HTERT RPE-1 (cell line): ENCODE results near the gene MKS1.

Experiments
- in situ Hi-C: fragments of 300-500 bp; cut with MboI; formaldehyde crosslinking; loops from 4 replicates; pipeline ENCODE4 v1.14.3; 2020; ENCODE audit warnings: low sequenced_read_pairs

MKS1 gene

DNA sequence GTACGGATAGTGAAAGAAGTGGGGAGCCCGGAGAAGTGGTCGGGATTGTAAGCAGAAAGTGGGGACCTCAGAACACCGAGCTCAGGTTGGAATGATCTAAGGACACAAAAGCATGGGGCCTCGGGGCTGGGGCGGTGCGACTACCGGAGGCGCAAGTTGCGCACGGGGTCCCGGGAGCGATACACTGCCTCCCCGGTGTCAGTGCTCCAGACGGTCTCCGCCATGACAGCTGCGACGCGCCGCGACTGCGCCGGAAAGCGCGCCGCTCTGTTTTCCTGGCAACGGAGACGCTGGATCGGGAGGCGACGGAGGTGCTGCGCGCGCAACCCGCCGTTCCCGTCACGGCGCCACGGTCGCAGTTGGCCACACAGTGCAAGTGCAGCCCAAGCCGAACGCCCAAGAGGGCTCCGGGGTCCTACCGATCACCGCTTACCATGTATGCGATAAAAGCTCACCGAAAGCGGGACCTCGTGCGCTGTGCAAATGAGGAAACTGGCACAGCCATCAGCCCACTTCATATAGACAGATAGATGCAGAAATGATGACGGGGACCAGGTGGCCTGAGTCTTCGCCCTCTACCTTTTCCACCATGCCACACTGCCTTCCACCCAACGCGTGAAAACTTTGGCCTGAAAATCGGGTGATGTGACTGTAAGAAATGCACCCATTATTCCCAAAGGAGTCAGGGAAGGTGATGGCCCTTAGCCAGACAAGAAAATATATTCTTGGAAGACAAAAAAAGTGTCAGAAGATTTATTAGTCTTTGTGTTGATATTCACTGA lies at the start of gene MKS1:
TSS of gene MKS1 (minus strand) at position 249 of the 782 bp plus-strand sequence. CDS start at position 224, 25 bp downstream.
- in situ Hi-C loops = no loop called here

DNA sequence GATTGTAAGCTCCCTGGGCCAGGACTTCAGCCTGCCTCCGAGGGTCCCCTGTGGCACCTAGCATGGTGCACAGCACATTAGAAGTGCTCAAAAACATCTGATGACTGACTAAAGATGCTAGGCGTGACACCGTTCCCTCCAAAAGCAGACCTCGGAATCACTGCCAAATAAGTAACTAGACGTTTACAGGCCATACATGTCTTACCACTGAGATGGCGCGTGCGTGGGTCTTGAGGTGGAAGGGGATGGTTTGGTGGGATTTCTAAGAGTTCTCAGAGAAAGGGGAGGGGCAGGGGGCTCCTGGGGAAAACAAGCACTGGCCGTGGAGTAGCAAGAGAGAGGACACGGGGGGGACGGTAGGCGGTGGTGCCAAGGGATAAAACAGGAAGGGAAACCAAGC lies 49.3 kb upstream of the MKS1 start:
- in situ Hi-C loops = no loop called here

DNA sequence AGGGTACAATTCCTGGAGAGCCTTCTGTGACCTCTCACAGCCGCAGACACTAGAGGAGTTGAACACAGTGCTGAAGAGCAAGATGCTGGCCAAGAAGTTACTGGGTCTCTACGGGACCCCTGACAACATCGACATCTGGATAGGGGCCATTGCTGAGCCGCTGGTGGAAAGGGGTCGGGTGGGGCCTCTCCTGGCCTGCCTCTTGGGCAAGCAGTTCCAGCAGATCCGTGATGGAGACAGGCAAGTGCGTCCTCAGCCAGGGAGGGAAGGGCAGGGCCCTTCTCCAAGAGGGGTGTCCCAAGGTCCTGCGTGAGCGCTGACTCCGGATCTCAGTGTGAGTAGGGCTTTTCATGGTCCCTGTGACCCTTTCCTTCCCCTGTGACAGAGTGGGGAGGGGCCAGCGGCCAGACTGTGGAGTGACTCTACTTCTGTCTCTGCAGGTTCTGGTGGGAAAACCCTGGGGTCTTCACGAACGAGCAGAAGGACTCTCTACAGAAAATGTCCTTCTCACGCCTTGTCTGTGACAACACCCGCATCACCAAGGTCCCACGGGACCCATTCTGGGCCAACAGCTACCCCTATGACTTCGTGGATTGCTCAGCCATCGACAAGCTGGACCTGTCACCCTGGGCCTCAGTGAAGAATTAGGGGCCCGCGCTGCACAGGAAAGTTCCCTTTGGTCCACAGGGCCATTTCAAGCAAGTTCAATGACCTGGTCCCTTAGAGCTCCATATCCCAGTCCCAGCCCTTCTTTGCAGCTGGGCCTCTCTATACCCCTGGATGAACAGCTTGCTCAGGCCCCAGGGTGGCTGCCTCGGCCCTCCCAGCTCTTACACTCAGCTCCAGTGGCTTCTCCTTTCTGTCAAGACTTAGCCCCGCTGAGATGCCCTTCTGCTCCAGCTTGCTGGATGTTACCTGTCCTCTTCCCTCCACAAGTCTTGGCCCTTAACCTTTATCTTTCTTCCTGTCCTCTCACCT lies 48.6 kb upstream of the MKS1 start:
- in situ Hi-C loops = no loop called here

DNA sequence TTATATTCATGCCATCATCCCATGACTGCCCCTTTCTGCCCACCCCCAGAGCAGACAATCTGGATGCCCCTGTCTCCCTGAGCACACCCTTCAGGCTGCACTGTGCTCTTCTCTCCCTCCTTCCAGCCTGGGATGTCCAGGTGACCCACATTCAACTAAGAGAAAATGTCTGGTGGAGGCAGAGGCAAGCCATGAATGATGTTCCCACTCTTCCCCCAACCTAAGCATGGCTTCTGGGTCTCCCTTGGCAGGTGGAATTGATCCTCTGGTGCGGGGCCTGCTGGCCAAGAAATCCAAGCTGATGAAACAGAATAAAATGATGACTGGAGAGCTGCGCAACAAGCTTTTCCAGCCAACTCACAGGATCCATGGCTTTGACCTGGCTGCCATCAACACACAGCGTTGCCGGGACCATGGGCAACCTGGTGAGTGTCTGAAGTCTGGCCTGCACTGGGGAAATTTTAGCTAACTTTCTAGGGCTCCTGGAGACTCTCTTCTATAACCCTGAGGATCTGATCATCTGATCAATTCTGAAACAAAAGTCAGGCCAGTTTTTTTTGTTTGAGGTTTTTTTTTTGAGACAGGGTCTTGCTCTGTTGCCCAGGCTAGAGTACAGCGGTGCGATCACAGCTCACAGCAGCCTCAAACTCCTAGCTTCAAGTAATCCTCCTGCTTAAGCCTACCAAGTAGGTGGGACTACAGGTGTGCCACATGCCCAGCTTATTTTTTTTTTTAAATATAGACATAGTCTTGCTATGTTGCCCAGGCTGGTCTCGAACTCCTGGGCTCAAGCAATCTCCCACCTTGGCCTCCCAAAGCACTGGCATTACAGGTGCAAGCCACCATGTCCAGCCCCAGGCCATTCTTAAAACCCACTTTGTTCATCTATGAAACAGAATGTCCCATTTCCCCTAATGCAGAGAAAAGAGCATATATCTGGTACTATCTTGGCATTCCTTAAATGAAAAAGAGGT lies 47.1 kb upstream of the MKS1 start:
- in situ Hi-C loops = no loop called here

DNA sequence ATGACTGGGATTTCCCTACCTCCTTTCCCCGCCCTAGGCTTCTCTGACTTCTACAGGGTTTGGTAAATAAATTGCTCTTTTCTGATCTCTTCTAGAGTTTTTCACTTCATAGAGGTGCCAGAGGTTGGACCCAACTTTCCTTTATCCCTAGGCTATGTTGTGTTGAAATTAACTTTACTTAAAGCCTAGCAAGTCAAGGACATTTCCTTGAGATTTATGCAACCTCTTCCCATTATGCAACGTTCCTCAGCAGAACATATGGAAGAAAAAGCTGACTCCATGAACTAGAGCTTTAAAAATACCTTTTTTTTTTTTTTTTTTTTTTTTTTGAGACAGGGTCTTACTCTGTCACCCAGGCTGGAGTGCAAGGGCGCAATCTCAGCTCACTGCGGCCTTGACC lies 46.2 kb upstream of the MKS1 start:
- in situ Hi-C loops = no loop called here

DNA sequence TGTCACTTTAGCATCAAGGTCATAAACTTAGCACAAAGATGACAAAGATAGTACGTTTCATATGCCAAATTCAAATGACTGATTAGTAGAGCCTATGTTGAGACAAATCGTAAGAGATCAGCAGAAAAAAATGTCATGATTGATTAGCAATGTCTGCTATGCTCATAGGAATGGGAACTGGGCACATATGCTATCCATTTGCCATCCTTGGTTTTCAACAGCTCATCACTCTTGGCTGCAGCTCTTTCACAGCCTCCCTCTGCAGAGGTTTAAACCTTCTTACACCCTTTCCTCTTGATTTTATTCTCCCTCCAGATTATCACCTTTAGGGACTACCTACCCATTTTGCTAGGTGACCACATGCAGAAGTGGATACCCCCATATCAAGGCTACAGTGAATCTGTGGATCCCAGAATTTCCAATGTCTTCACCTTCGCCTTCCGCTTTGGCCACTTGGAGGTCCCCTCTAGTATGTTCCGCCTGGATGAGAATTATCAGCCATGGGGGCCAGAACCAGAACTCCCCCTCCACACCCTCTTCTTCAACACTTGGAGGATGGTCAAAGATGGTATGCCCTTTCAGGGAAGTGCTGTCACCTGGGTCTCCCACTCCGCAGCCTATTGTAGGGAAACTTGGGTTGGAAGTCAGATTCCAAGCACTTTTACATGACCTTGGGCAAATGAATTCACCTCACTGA lies 45.5 kb upstream of the MKS1 start:
- in situ Hi-C loops = no loop called here

DNA sequence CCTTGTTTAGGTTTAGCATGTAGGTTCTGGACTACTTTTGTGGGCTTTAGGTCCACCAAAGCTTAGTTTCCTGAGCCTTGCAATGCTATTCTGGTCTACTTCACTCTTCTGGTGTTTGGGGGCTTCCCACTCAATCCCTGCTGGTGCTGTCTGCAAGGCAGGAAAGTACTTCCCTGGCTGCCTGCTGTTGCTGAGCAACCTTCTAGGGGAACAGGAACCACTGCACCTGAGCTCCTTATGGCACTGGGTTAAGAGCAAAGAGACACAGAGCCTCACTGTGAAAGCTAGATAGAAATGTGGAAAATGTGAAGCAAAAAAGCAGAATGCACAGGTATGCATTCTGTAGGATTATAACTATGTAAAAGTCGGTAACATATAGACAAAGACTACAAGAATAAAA lies 44.7 kb upstream of the MKS1 start:
- in situ Hi-C loops = no loop called here

DNA sequence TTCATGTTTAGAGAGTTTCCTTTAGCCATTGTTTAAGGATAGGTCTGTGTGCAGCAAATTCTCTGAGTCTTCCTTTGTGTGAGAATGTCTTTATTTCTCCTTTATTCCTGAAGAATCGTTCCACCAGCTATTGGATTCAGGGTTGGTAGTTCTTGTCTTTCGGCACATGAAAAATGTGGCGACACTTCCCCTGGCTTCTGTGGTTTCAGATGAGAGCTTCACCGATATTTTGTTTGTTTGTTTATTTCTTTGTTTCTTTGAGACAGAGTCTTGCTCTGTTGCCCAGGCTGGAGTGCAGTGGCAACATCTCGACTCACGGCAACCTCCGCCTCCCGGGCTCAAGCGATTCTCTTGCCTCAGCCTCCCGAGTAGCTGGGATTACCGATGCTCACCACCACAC lies 43.1 kb upstream of the MKS1 start:
- in situ Hi-C loops = no loop called here

DNA sequence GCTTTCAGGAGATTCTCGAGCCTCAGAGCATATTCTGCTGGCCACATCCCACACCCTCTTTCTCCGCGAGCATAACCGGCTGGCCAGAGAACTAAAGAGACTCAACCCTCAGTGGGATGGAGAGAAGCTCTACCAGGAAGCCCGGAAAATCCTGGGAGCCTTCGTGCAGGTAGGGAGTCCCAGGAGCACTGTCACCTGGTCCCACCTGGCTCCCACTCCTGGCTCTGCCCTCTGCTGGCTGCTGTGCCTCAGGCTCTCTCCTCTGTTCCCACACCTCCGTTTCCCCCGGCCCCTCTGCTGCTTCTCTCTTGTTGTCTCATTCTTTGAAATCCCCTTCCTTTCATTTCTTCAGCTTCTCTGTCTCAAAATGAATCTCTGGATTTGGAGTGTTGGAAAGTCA lies 35.7 kb upstream of the MKS1 start:
- in situ Hi-C loops = no loop called here

DNA sequence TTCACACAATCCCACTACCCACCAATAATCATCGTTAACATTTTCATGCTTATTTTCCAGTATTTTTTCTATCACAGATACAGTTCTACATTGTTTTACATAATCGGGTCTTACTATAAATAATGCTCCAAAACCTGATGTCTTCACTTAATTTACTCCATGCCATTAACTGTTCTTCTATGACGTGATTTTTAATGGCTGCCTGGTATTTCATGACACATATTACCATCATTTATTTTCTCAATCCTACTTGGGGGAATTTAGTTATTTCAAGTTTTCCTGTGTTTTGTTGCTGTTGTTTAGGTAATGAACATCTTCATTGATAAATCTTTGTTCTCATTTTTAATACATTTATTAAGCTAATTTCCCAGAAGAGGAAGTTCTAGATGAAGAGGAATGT lies 34.0 kb upstream of the MKS1 start:
- in situ Hi-C loops = no loop called here

DNA sequence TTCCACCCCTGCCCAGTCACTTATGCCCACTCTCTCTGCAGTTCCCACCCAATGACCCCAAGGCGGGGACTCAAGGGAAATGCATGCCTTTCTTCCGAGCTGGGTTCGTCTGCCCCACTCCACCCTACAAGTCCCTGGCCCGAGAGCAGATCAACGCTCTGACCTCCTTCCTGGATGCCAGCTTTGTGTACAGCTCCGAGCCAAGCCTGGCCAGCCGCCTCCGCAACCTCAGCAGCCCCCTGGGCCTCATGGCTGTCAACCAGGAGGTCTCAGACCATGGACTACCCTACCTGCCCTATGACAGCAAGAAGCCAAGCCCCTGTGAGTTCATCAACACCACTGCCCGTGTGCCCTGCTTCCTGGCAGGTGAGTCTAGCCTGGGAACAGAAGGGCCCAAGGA lies 33.1 kb upstream of the MKS1 start:
- in situ Hi-C loops = no loop called here

DNA sequence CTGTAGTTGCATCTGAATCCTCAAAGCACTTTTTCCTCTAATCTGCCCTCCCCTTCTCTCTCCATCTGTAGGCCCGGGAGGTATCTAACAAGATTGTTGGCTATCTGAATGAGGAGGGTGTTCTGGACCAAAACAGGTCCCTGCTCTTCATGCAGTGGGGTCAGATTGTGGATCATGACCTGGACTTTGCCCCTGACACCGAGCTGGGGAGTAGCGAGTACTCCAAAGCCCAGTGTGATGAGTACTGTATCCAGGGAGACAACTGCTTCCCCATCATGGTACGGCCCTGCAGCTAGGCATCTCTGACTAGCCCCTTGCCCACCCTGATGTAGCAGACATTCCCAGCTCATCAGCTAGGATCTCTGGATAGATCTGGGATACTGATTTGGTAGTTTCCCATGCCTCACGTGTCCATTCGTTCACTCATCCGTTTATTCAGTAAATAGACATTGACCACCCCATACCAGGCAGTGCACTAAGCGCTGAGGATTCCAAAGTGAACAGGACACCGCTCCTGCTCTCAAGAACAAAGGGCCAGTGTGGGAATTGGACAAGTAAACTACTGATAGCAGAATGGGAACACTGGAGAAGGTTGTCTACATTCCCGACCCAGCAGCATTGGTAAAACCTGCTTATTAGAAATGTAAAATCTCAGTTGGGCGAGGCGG lies 31.4 kb upstream of the MKS1 start:
- in situ Hi-C loops = no loop called here

DNA sequence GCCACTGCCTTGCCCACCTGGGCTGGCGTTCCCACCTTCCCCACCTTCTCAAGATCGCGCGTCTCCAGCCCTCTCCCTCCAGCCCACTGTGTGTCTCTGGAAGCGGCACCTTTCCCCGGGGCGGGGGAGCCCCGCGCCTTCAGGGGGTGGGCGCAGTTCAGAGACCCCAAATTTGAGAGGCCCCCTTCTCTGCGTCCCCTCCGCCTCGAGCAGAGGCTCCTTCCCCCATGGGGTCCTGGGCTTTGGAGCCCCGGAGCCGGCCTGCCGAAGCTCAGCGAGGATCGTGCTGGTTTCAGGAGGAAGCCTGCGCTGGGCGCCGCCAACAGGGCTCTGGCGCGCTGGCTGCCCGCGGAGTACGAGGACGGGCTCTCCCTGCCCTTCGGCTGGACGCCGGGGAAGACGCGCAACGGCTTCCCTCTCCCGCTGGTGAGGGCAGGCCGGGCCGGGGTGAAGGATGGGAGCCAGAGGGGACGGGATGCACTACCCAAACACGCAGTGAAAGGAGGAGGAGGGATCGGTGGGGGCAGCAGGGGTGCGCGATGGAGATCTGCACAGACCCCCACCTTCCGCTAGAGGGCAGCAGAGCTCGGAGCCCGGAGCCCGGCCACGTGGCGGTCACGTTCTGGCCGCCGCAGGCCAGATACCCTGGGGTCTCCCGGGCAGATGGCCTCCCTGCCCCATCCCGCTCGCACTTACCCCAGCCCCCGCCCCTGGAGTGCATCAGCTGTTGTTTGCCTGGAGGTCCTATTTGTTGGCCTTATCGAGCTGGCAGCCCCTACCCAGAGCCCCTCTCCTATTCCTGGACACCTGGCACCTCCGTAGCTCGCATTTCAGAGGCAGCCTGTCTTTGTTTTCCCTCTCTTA lies 30.4 kb upstream of the MKS1 start:
- in situ Hi-C loops = no loop called here

DNA sequence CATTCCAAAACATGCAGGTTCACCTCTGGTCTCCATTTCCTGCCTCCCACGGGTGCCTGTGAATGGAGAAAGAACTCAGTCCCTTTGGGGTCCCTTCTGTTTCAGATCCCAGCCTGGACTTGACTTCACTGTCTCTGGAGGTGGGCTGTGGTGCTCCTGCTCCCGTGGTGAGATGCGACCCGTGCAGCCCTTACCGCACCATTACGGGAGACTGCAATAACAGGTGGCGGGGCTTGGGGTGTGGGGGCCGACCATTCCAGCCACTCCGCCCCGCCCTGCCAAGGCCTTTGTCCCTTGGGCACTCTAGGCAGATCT lies 29.9 kb upstream of the MKS1 start:
- in situ Hi-C loops = no loop called here

DNA sequence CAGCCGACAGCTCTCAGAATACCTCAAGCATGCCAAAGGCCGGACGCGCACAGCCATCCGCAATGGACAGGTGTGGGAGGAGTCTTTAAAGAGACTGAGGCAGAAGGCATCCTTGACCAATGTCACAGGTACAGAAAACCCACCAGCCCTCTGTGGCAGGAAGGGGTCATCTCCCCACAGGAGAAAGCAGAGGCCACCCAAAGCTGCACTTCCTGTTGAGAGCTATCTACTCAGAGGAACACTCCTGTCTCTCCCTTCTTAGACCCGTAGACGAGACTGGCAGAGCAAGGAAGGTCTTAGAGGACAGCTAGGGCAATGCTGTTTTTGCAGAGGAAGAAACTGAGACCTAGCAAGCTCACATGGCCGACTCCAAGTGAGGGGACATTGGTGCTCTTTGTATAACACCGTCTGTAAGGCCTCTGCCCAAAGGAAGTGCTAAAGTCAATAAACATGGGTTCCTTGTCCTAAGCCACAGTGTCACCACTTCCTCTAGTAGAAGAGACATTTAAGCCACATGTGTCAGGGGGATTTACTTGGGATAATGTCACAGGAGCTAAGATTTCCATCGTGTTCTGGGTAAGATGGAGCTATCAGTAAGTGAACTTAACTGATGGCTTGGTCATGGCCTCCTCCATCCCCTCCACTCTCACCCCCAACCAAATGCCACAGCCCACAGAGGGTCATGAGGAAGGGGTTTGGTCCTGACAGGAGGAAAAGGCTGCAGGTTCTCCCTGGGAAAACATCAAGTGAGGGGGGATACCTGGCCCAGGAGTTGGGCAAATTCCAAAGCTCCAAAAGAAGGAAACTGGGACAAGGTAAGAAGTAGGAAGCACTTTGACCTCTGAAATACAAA lies 28.7 kb upstream of the MKS1 start:
- in situ Hi-C loops = no loop called here

DNA sequence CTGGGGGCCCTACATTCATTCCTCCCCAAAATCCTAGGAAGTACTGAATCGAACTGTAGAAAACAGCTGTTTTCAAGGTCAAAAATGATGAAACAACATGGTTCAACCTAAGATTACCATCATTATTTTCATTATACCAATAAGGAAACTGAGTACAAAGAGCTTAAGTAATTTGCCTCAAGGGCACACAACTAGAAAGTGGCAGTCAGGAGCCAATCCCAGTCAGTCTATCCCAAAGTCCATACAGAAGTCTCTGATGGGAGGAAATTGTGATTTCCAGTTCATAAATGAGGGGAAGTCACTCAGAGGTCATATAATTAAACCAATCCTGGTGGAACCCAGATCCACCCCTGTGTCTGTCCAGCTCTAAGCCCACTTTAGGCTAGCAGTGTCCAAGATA lies 27.7 kb upstream of the MKS1 start:
- in situ Hi-C loops = no loop called here

DNA sequence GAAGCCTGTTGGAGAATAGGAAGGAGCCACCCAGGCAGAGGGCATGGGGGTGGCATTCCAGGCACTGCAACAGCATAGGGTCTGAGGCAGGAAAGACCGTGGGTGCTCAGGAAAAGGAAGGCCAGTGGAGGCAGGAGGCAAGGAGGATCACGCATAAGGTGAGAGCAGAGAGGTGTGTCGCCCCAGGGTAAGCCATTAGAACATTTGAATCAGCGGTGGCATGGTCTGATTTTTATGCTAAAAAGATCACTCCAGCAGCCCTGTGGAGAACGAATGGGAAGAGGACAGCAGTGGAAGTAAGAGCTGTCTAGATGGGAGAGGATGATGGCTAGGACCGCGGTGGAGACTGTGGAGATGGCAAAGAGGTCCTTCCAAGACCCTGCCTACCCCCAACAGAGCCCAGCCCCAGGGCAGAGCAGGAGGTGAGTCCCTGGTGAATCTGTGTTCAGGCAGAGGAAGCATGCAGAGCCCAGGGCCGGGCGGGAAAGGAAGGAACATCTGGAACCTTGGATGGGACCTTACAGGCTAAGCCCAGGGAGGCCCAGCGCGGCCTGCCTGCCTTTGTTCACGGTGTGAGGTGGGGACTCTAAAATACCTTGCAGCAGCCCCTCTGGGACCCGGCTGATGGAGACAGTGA lies 27.2 kb upstream of the MKS1 start:
- in situ Hi-C loops = no loop called here
